ENCODE results near the gene NNMT.

The NNMT gene

DNA sequence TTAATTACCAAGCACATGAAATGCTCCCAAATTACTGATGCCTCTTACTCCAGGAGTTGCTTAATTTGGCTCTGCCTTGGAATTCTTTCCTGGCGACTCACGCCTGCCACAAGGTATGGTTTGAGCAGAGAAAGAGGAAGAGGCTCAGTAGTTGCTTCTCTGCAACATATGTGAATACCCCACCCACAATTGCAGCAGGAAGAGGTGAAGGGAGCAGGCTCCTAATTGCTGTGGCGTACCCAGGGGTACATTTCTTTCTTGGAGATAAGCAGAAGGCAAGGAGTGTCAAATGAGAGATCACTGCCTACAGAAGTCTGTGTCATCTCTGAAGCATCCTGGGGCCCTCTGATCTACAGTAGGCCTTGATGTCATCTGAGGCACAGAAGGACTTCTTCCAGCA lies 10.6 kb upstream of the NNMT start:
- no peak for DNase-seq

DNA sequence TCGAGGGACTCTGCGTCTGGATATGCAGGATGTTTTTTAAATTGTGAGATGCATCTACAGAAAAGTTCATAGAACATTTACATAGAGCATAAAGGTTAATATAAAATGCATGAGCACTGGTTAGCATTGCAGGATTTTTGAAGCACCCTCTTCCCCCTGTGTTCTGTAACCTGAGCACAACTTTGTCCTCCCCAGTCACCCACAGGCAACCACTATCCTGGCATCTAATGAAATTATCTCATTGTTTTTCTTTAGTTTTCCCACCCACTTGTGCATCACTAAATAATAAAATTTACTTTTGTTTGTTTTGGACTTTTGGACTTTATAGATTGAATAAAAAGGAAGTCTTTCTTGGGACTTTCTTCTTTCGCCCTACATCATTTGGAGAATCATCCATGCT lies 10.0 kb upstream of the NNMT start:
- no peak for DNase-seq

DNA sequence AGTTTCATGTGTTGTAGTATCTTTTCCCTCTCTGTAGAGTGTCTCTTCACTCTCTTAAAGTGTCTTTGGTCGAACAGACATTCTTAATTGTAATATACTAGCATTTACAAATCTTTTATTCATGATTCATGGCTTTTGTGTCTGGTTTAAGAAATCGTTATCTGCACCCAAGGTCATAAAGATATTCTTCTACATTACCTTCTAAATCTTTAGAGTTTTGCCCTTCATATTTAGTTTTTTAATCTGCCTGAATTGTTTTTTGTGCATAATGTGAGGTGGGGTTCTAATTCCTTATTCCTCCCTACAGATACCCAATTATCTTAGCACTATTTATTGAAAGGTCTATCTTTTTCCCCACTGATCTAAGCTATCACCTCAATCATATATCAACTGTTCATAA lies 9.0 kb upstream of the NNMT start:
- DNase-seq = no peak

DNA sequence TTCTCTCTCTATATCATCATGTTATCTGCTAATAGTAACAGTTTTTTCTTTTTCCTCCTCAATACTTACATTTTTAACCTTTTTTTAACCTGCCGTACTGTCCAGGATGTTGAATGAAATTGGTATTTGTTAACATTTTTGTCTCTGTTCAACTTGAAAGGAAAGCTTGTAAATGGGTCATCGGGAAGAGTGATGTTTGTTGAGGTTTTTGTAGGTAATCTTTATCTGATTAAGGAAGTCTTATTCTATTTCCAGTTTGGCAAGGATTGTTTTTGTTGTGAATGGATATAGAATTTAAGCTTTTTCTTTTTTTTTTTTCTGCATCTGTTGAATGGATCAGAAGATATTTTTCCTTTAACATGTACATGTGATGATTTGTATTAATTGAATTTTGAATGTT lies 8.1 kb upstream of the NNMT start:
- no peak for DNase-seq

DNA sequence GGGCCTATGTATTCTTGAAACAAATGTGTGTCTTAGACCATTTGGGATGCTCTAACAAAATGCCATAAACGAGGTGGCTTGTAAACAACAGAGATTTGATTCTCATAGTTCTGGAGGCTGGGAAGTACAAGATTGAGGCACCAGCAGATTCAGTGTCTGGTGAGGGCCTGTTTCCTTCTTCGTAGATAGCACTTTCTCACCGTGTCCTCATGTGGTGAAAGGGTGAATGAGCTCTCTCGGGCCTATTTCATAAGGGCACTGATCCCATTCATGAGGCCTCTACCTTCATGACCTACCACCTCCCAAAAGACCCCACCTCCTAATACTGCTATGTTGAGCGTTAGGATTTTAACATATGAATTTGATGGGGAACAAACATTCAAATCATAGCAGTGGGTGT lies 6.4 kb upstream of the NNMT start:
- no peak for DNase-seq

DNA sequence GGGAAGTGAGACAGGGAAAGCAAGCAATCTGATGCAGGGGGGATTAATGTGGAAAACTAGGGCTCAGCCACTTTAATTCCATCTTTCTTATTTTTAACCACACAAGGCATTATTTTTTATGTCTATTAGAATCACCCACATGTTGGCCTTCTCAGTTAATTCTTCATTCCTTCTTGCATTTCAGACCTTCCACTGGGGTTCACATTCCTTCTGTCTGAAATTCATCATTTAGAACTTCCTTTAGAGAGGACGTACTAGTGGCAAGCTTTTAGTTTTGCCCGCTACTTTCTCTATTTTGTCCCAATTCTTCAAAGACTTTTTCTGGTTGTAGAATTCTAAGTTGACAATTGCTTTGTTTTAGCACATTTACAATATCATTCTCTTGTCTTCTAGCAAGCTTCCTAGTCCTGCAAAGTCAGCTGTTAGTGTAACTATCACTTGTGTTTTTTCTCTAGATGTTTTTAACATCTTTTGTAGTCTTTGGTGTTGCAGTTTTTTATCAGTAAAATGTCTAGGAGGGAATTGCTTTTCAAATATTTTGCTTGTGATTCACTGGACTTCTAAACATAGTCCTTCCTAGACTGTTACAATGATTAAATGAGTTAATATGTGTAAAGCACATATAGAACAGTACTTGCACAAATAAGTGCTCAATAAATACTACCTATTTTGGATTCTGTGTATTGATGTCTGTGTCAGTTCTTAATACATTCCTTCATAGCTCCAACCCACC lies 5.5 kb upstream of the NNMT start:
- no peak for DNase-seq

DNA sequence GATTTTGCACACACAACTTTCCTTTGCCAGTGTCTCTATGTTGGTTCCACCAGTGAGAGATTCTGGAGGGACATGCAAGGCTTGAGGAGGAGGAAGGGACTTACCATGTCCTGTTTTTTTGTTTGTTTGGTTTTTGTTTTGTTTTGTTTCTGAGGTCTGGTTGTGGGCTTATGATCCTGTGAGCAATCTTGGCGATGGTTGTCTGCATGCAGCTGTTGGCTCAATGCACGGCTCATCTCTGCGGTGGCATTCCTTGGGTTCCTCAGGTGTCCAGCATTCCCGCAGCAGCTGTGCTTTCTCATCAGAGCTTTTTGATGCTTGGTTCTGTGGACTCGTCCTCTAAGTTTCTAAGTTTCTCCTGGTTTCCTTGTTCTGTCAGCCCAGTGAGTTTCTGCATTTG lies 4.8 kb upstream of the NNMT start:
- DNase-seq = no peak

DNA sequence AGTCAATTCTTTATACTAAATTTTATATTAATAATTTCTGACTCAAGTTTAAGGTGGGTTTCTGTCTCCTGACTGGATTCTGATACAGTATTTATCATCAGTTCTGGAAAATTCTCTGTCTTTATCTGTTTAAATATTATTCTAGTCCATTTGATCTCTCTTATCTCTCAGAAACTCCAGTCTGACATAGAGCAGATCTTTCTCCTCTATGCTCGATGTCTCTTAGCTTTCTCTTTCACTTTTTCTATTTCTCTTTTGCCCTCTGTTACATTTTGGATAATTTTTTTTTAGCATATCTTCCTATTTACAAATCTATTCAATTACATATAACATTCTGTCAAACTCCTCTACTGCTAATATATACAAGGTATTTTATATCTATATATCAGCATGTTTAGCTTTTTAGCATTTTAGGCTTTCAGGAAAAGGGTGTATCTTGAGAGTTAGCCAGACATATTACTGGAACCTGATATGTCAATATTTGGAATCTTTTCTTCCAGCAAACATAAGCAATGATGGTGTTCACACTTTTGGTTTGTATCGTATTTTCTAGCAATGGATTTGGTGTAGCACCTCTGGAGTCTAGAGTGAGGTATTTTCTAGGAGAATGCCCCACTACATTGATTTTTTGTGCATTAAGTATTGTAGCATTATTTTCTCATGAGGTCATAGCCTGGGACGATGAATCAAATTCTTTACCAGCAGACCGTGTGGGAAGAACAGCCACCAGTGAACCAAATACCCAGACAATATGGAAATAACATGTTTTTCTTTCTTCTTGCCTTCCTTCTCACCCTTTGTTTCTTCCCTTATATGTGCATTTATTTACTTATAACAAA lies 4.1 kb upstream of the NNMT start:
- DNase-seq = no peak

DNA sequence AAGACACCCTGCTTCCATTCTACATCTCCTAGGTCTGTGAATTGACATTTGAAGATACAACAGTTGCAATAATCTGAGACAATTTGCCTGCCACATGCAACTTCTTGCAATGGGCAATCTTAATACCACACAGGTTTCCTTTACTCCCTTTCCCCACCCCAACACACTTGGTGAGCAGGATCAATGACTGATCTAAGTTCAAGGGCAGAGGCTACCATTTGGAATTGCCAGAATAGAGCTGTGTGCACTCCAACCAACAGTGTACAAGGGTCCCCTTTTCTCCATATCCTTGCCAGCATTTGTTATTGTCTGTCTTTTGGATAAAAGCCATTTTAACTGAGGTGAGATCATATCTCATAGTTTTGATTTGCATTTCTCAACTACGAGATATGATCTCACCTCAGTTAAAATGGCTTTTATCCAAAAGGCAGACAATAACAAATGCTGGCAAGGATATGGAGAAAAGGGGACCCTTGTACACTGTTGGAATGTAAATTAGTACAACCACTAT lies 2.9 kb upstream of the NNMT start:
- no peak for DNase-seq

DNA sequence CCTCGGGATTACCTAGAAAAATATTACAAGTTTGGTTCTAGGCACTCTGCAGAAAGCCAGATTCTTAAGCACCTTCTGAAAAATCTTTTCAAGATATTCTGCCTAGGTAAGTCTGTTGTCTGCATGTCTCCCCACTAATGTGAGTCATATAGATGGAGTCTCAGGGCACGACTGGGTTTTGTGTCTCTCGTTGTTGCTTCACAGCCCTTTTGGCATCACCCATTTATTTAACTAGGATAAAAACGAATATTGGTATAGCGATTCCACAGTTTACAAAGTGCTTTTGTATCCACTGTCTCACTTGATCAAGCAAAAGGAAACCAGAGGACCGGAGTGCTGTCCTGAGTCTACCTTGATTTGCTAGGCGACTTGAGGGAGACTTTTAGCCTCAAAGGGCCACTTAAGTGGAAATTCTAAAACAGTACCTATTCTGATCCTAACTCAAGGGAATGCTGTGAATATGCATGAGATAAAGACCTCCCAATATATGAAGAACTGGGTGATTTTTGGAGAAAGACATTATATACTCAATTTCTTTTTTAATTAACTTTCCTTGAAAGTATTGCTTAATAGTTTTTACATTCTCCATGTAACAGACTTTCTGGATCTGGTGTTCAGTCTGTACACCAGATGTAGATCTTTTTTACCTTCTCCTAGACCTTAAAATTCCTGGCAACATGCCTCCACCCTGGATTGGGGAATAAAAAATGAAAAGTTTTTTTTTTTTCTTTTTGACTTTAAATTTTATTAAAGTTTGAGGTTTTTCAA lies 590 bp downstream of the NNMT start:
- no peak for DNase-seq

DNA sequence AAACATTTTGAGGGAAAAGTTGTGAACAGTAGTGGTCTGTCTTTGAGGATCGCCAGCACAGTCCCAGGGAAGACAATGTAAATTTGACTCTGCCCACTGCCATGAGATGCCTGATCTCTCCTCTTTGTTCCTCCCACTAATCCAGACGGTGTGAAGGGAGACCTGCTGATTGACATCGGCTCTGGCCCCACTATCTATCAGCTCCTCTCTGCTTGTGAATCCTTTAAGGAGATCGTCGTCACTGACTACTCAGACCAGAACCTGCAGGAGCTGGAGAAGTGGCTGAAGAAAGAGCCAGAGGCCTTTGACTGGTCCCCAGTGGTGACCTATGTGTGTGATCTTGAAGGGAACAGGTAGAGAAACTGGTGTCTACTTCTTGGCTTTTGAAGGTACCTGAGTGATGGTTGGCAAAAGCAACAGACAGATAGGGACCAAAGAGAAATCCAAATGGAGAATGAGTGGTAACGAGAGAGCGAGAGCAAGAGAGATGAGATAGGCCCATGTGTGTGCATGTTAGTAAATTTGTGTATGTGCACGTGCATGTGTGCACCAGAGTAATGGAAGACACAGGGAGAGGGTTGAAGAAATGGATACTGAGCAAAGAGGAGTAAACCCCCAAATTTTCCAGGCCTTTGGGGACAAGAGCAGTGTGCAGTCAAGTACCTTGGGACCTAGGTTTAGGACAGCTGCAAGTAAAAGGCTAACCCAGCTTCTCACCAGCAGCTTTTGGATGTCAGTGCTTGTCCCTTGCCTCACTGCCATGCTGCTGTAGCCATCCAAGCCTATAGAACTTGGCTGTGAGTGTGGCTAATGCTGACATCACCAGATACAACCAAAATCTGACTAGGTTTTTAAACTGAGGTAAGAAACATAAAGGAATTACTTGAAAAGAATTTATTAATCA lies 1.9 kb downstream of the NNMT start:
- DNase-seq = no peak

DNA sequence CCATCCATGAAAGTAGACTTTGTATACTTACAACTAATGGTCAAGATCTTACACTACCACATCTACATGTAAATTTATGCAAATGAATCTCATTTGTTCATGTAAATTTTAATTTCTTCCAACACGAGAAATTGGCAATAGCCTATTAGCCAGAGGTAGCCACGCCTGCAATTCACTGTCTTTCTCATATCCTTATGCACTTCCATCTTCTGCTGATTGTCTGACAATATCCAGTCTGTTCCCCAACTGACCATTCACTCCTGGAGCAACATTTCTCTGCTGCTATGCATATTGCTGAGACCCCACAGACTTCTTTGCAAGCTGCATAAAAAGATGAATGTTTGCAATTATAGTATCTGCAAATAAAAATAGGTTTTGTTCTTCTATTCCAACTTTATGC lies 2.5 kb downstream of the NNMT start:
- no peak for DNase-seq

DNA sequence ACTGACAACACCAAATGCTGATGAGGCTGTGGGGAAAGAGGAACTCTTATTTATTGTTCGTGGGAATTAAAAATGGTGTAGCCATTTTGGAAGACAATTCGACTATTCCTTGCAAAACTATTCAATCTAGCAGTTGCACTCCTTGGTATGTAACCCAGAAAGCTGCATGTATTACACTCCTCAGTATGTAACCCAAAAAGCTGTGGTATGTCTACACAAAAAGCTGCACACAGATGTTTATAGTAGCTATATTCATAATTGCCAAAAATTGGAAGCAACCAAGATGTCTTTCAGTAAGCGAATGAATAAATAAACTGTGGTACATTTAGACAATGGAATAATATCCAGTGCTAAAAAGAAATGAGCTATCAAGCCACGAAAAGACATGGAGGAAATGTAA lies 4.9 kb downstream of the NNMT start:
- DNase-seq = no peak

DNA sequence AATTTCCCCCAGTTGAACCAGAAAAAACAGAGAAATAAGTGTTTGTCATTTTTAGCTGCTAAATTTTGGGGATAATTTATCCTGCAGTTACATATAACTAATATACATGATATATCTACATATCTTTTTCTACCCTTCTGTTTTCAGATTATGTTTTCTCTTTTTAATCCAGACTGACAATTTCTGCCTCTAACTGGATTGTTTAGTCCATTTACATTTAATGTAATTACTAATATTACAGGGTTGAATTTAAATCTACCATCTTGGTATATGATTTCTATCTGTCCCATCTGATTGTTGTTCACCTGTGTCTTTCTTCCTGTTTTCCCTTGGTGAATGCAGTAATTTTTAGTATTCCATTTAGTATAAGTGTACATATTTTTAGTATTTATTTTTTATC lies 5.7 kb downstream of the NNMT start:
- no peak for DNase-seq

DNA sequence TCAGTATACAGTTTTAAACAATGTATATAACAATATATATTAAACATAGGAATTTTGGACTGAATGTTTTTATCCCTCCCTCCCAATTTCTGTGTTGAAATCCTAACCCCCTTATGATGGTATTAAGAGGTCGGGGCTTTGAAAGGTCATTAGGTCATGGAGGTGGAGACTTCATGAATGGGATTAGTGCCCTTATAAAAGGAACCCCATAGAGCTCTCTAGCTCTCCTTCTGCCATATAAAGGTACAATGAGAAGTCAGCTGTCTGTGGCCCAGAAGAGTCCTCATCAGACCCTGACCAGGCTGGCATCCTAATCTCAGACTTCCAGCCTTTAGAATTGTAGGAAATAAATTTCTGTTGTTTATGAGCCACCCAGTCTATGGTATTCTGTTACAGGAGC lies 6.5 kb downstream of the NNMT start:
- DNase-seq = no peak

DNA sequence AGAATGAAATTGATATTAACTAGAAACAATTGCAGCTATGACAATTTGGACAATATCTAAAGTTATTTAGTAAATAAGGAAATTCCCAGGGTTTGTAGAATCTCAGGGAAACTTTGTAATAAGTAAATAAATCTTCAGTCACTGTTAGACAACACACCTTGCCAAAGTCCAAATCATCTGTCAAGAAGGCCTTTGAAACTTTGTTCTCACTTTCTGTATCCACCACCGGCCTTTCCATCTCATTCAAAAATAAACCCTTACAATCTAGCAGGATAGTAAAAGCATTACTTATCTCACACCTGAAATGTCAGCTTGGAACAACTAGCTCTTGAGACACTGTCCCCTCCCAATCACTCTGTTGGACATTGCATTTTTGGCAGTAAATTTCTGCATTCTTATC lies 7.9 kb downstream of the NNMT start:
- DNase-seq = no peak

DNA sequence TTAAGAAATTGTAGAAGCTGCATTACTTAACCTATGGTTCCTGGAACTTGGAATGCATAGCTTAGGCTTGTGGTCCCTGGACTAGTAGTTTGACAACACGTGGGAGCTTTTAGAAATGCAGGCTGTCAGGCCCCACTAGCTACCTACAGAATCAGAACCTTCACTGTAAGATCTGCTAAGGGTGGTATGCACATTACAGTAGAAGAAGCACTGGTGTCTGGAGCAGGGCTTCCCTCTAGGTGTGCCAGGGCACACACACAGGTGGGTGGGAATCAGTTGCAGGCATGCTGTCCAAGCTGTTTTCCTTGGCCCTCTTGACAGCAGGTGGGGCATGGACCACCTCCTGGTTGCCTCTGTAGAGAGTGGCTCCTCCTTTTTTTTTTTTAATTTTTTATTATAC lies 8.8 kb downstream of the NNMT start:
- no peak for DNase-seq

DNA sequence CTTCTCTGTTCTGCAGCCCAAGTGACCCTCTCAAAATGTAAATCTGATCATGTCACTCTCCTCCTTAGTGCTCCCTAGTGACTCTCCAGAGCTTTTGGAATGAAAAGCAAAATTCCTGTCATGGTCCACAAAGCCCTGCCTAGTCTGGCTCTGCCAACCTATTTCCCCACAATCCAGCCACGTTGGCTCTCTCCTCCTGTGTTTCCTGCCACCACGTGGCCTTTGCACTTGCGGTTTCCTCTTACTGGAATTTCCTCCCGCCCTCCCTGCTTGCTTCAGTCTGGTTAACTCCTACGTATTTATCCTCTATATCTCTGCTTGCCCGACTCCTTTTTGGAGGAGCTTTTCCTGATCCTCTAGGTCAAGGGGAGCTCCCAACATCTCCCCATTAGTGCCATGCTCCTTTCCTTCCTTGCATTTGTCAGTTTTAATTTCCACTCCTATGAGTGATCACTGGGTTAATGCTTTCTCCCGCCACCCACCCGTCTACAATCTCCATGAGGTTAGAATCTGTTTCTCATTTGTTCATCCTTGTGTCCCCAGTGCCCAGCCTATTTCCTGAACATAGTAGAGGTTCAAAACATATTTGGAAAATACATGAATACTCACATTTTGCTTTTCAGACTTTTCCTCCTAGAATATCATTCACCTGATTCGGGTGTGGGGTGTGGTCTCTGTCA lies 11.5 kb downstream of the NNMT start:
- no peak for DNase-seq

DNA sequence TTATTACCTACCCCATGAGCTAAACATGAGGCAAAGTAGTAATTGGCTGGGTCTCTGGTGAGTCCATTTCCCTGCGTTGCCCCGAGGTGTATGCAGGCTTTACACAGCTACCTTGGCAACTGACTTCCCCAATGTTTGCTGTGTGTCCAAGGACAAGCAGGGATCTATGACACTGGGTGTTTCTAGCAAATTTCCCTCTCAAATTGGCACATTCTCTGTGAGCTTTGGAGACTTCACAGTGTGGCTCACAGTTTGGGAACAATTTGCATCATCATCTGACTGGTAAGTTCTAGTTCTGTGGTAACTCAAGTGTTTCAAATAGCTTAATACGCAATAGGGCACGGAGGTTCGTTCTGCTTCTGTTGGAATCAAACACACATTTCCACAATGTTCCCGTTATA lies 12.5 kb downstream of the NNMT start:
- no peak for DNase-seq

DNA sequence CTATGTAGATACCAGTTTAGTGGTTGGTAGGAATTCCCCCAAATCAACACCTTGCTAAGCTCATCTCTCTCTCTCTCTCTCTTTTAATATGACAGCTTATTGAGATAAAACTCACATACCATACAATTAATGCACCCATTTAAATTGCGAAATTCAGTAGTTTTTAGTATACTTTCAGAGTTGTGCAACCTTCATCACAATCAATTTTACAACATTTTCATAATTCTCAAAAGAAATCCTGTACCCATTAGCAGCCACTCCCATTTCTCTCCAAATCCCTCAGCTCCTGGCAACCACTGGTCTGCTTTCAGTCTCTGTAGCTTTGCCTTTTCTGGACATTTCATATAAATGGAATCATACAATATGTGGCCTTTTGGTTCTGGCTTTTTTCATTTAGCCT lies 13.3 kb downstream of the NNMT start:
- DNase-seq = no peak

DNA sequence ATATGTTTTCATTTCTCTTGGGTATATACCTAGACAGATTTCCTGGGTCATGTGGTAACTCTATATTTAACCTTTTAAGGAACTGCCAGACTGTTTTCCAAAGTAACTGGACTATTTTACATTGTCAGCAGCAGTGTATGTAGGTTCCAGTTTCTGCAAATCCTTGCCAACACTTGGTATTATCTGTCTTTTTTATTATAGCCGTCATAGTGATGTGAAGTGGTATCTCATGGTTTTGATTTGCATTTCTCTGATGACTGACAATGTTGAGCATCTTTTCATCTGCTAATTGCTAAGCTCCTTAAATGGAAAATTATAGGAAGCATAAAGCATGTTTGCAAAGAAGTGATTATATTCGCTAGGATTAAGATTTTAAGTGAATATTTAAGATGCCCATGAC lies 13.9 kb downstream of the NNMT start:
- no peak for DNase-seq

DNA sequence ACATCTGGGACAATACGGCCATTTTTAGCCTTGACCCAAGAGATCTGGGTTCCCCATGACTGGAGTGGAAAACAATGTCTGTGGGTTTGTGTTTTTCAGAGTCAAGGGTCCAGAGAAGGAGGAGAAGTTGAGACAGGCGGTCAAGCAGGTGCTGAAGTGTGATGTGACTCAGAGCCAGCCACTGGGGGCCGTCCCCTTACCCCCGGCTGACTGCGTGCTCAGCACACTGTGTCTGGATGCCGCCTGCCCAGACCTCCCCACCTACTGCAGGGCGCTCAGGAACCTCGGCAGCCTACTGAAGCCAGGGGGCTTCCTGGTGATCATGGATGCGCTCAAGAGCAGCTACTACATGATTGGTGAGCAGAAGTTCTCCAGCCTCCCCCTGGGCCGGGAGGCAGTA lies 15.7 kb downstream of the NNMT start:
- DNase-seq = no peak

Measured in activated CD8-positive, alpha-beta memory T cell treated with anti-CD3 and anti-CD28 coated beads for 24 hours (primary cell).